Erythroblast (primary cell): ENCODE results near the gene PRKCZ.

Experiments
- GATA1 ChIP-seq: IDR thresholded peaks from 2 replicates; pipeline ENCODE4 v1.6.1; 2011; ENCODE audit warnings: low read depth, mild to moderate bottlenecking, control low read depth, low read length, moderate library complexity
- POLR2A ChIP-seq: IDR thresholded peaks from 2 replicates; pipeline ENCODE4 v1.6.1; 2011; ENCODE audit warnings: mild to moderate bottlenecking, low read length

DNA sequence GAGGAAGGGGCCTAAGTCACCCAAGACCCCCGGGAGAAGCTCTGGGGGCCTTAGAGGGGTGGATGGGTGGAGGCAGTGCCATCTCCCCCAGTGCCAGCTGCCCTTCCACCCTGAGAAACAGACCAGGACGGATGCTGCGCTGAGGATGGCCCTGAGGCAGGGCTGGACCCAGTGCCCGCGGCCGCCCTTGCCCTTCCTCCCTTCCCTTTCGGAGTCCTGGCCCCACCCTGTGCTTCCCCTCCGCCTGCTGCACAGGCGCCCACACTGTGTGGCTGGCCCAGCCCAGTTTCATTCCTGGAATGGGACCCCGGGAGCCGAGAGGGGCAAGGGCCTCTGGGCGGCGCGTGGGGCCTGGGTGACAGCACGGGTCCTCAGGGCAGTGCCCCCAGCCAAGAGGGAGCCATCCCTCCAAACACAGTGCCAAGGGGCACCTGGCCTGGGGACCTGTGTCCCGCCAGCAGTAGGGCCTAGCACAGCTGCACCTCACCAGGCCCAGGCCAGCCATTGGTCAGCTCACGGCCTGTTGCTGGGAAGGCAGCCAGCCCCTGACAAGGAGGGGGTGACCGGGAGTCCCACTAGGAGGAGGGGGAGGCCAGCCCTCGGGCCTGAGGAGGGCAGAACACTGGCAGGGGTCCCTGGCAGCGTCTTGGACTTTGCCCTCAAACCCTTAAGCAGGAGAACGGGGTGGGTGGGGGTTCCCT is 164.5 kb downstream of the PRKCZ start:
- no peak for TF ChIP-seq POLR2A
- no peak for TF ChIP-seq GATA1
